ENCODE results near the gene MEAF6. TPM values are rescaled to one million over a fixed set of nuclear protein-coding genes. Genes with fewer than 3 reads are reported as not detected.

MEAF6 gene
- total and polyA plus RNA-seq, 2 of the 8 experiments (the other 6 are each of a cell fraction or from before 2014, with no cell fraction given), result 23.0 to 38.8 TPM

DNA sequence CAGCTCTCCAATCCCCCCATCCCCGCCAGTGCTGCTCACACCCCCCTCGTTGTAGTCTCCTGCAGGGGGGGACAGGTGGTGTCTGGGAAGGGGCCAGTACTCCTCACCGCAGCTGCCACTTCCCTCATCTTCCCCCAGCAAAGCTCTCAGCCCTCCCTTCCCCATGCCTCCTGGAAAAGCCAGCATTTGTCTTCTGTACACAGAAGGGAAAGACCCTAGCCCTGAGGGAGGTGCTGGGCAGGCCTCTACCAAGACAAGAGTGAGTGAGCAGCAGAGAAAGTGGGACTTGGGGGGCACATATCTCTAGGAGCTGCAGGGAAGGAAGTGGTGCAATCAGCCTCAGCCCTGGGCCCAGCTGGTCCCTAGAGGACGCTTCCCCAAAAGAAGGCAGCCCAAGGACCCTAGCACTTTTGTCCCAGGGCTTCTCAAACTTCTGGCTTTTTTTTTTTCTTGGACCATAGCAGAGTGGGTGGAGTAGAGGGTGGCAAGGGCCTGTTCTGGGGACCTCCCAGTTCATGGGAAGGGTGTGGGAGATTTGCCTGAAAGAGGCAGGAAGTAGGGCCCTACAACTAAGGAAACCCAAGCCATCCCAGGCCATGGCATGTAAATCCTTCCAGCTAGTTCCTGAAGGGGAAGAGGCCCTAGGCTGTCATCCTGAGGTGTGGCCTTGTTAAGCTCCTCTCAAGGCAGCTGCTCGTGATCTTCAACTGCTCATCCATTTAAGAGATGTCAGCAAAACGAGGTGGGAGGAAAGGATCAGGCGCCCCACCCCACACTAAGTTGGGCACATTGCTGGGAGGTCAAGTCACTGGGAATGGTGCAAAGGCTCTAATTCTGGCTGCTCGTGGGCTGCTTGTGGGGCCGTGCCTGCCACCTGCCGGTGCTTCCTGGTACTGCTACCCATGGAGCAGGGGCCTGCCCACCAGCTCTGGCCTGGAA, 27.6 kb downstream of the MEAF6 start:
- H4K91ac ChIP-seq (replicated peaks; ENCODE audit: insufficient read length, low read length), result no peak overlapping the region
- H3K36me3 ChIP-seq (ENCODE audit: control insufficient read depth in 2 of 4, insufficient read depth in 4 of 4, low read length in 3 of 4), result peaks cover 0 to 11% (median 5%) of the 10 kb centered on the region in 4 experiments; a peak in 4 of 8 replicates
- H3K14ac ChIP-seq (ENCODE audit: insufficient read length), result no peak overlapping the region
- H3K27ac ChIP-seq (ENCODE audit: low read depth, low read length), result no peak overlapping the region
- H3K9ac ChIP-seq (replicated peaks in 1 of 4; ENCODE audit: extremely low read depth in 1 of 4, low read depth in 3 of 4, low read length in 3 of 4), result no peak overlapping the region
- H3K23ac ChIP-seq (ENCODE audit: insufficient read length), result no peak overlapping the region
- FAIRE-seq (peak; percentile 62), DNase-seq (ENCODE audit: low read depth in 1 of 2, low spot score in 2 of 2) (peak in 1 of 2 experiments; percentile 97)
- no peak overlapping the region for H2BK12ac ChIP-seq (ENCODE audit: low read depth, low read length)
- H3K4me3 ChIP-seq (ENCODE audit: extremely low read depth in 1 of 4, insufficient read depth in 2 of 4, low read depth in 3 of 4, low read length in 4 of 4), result no peak overlapping the region
- no peaks in the 10 kb centered on the region for H3K79me2 ChIP-seq (ENCODE audit: control insufficient read depth in 1 of 2, insufficient read depth in 2 of 2, low read length in 2 of 2)
- H4K20me1 ChIP-seq (replicated peaks in 1 of 2; ENCODE audit: control insufficient read depth in 1 of 2, insufficient read depth in 2 of 2, low read length in 2 of 2), result peaks cover 0 to 4% of the 10 kb centered on the region in 2 experiments
- no peaks in the 10 kb centered on the region for H3K9me3 ChIP-seq (ENCODE audit: insufficient read depth in 2 of 2, low read depth in 1 of 2, low read length in 1 of 2)
- H2AFZ ChIP-seq (ENCODE audit: low read length), result no peak overlapping the region
- no peaks in the 10 kb centered on the region for H3K23me2 ChIP-seq (ENCODE audit: low read depth, low read length)
- no peak overlapping the region for H2AK5ac ChIP-seq (ENCODE audit: low read depth, low read length)
- no peak overlapping the region; the same call in 1 of the 2 replicates for H2BK15ac ChIP-seq (ENCODE audit: low read length)
- no peak overlapping the region for H4K8ac ChIP-seq (ENCODE audit: extremely low read depth, insufficient read depth, low read length)
- ChIA-PET POLR2A (ENCODE audit: partially characterized antibody) (interaction anchor here (0.6 to 5.6 kb wide), 8 partner anchors 11 to 880 kb away, joined by 3 to 68 read pairs (median 8); partner anchors contain the start of genes MEAF6 and ZC3H12A), CTCF (ENCODE audit: partially characterized antibody) (interaction anchor here (0.6 to 21.7 kb wide), 41 partner anchors 9 to 1023 kb away, joined by 3 to 382 read pairs (median 4); partner anchors contain the start of genes MEAF6 and ZC3H12A)
- no peak overlapping the region for H4K5ac ChIP-seq (ENCODE audit: insufficient read length, low read depth, low read length)
- peaks cover 0 to 5% (median 1%) of the 10 kb centered on the region in 4 experiments; a peak in 3 of 7 replicates for H3K4me1 ChIP-seq (replicated peaks in 1 of 4; ENCODE audit: control insufficient read depth in 3 of 4, insufficient read depth in 4 of 4, low read length in 3 of 4)
- no peaks in the 10 kb centered on the region for H3K79me1 ChIP-seq (ENCODE audit: low read depth, low read length)
- no peak overlapping the region for H2BK20ac ChIP-seq (ENCODE audit: low read length)
- H3K4ac ChIP-seq (replicated peaks; ENCODE audit: insufficient read length, low read depth, low read length), result no peak overlapping the region
- H3K27me3 ChIP-seq (replicated peaks in 1 of 4; ENCODE audit: control insufficient read depth in 3 of 4, extremely low read depth in 1 of 4, insufficient read depth in 3 of 4, low read length in 3 of 4), result no peaks in the 10 kb centered on the region
- 0 out of 2 replicates have a peak overlapping the region, but pooled peaks have one; percentile 9 for H2BK5ac ChIP-seq (ENCODE audit: low read depth, low read length)
- H2BK120ac ChIP-seq (replicated peaks; ENCODE audit: low read depth, low read length), result no peak overlapping the region
- peak overlapping the region; percentile 32; the same call in 1 of the 2 replicates for H3K18ac ChIP-seq (ENCODE audit: extremely low read depth, low read length)
- no peak overlapping the region for H3K4me2 ChIP-seq (ENCODE audit: insufficient read depth in 1 of 2, low read depth in 2 of 2, low read length in 2 of 2)
- no peak overlapping the region for H3K56ac ChIP-seq (replicated peaks; ENCODE audit: insufficient read length, low read depth, low read length)
- WGBS, 2 experiments (ENCODE audit: extremely low coverage in 1 of 2, insufficient coverage in 1 of 2, insufficient read length in 1 of 2, insufficient replicate concordance in 2 of 2, low coverage in 1 of 2, low lambda C conversion rate in 2 of 2, missing lambda C conversion rate in 1 of 2), result 40% methylated on average over 6 of the region's 10 CpGs; no CpG with 5 or more reads in 1 of the 2 experiments
- TF ChIP-seq ZNF274 (IDR thresholded peaks at IDR 0.05; ENCODE audit: borderline replicate concordance, extremely low read depth, low read length), result no peak
- TF ChIP-seq, protein P1, sequence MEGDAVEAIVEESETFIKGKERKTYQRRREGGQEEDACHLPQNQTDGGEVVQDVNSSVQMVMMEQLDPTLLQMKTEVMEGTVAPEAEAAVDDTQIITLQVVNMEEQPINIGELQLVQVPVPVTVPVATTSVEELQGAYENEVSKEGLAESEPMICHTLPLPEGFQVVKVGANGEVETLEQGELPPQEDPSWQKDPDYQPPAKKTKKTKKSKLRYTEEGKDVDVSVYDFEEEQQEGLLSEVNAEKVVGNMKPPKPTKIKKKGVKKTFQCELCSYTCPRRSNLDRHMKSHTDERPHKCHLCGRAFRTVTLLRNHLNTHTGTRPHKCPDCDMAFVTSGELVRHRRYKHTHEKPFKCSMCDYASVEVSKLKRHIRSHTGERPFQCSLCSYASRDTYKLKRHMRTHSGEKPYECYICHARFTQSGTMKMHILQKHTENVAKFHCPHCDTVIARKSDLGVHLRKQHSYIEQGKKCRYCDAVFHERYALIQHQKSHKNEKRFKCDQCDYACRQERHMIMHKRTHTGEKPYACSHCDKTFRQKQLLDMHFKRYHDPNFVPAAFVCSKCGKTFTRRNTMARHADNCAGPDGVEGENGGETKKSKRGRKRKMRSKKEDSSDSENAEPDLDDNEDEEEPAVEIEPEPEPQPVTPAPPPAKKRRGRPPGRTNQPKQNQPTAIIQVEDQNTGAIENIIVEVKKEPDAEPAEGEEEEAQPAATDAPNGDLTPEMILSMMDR (IDR thresholded peaks at IDR 0.05; ENCODE audit: control extremely low read depth in 1 of 3, insufficient read depth in 1 of 3, low read depth in 1 of 3, low read length in 3 of 3), result peak; percentile 88 to 98 (median 93)
- TF ChIP-seq JUND (IDR thresholded peaks at IDR 0.05; ENCODE audit: low read length), result peak; percentile 40; the same call in 1 of the 2 replicates
- peak; percentile 83 to 85 for TF ChIP-seq RAD21 (IDR thresholded peaks at IDR 0.05 in 1 of 2, conservative IDR thresholded peaks at IDR 0.05 in 1 of 2; ENCODE audit: low read depth in 2 of 2, low read length in 2 of 2)
- TF ChIP-seq YY1 (IDR thresholded peaks at IDR 0.05; ENCODE audit: low read depth, low read length), result 0 out of 2 replicates have a peak, but pooled peaks have one; percentile 40
- TF ChIP-seq GABPA (IDR thresholded peaks at IDR 0.05; ENCODE audit: borderline replicate concordance, insufficient read depth, low read length), result 0 out of 2 replicates have a peak, but pooled peaks have one; percentile 41
